OCI-LY1 (cell line): Measurements from ENCODE around the gene SURF4.

ENCODE experiments used
- H2AFZ ChIP-seq: fragments of 200-600 bp; sonication (generic), shearing (Covaris generic); 2 replicates; pipeline ENCODE4 v1.6.0; 2014; ENCODE audit warnings: antibody characterized with exemption, mild to moderate bottlenecking, low read length
- H3F3A ChIP-seq: fragments of 200-600 bp; sonication (generic), shearing (Covaris generic); 2 replicates; pipeline ENCODE4 v1.6.0; 2014; ENCODE audit warnings: mild to moderate bottlenecking, antibody characterized with exemption, low read length, moderate library complexity; ENCODE audit not compliant: insufficient read depth
- H3K27ac ChIP-seq: fragments of 200-600 bp; sonication (generic); 2 replicates; pipeline ENCODE4 v1.5.1; 2014; ENCODE audit warnings: low read length, mixed run types, mild to moderate bottlenecking, low read depth; ENCODE audit not compliant: poor library complexity, severe bottlenecking
- H3K27me3 ChIP-seq: fragments of 200-600 bp; sonication (generic); 2 replicates; pipeline ENCODE4 v1.6.0; 2014; ENCODE audit warnings: antibody characterized with exemption, mild to moderate bottlenecking, low read length, moderate library complexity; ENCODE audit not compliant: insufficient read depth
- H3K36me3 ChIP-seq: fragments of 200-600 bp; sonication (generic); 2 replicates; pipeline ENCODE4 v1.6.1; 2014; ENCODE audit warnings: mild to moderate bottlenecking, antibody characterized with exemption, low read length, moderate library complexity, mixed read lengths; ENCODE audit not compliant: insufficient read depth
- H3K4me1 ChIP-seq: fragments of 200-600 bp; sonication (generic); 2 replicates; pipeline ENCODE4 v1.5.1; 2014; ENCODE audit warnings: mild to moderate bottlenecking, low read length, moderate library complexity; ENCODE audit not compliant: insufficient read depth, severe bottlenecking
- H3K4me2 ChIP-seq: fragments of 200-600 bp; sonication (generic), shearing (Covaris generic); 2 replicates; pipeline ENCODE4 v1.6.1; 2014; ENCODE audit warnings: low read length
- H3K4me3 ChIP-seq: fragments of 200-600 bp; sonication (generic); 2 replicates; pipeline ENCODE4 v1.5.1; 2014; ENCODE audit warnings: low read length, low read depth, mild to moderate bottlenecking, mixed read lengths; ENCODE audit not compliant: poor library complexity, severe bottlenecking
- H3K79me2 ChIP-seq: fragments of 200-600 bp; shearing (Covaris generic); 2 replicates; pipeline ENCODE4 v1.6.1; 2016; ENCODE audit warnings: mixed run types, low read length, mixed read lengths; ENCODE audit not compliant: insufficient read depth
- H3K9ac ChIP-seq: fragments of 200-600 bp; sonication (generic), shearing (Covaris generic); 2 replicates; pipeline ENCODE4 v1.6.1; 2014; ENCODE audit warnings: mild to moderate bottlenecking, low read length, mixed read lengths
- H3K9me2 ChIP-seq: fragments of 200-600 bp; sonication (generic), shearing (Covaris generic); 2 replicates; pipeline ENCODE4 v1.6.1; 2014; ENCODE audit warnings: low read depth, mild to moderate bottlenecking, low read length, mixed read lengths
- H3K9me3 ChIP-seq: fragments of 200-600 bp; shearing (Covaris generic); 2 replicates; pipeline ENCODE4 v1.6.1; 2014; ENCODE audit warnings: low read length, mixed read lengths
- H4K20me1 ChIP-seq: fragments of 200-600 bp; sonication (generic), shearing (Covaris generic); 2 replicates; pipeline ENCODE4 v1.6.0; 2016; ENCODE audit warnings: mild to moderate bottlenecking, low read length; ENCODE audit not compliant: insufficient read depth
- EZH2 ChIP-seq: fragments of 200-600 bp; sonication (generic), shearing (Covaris generic); IDR thresholded peaks from 2 replicates; pipeline ENCODE4 v1.8.0; 2017; ENCODE audit warnings: borderline replicate concordance, mixed run types, mild to moderate bottlenecking, antibody characterized with exemption, low read length, moderate library complexity, mixed read lengths
- TF ChIP-seq, protein P1 (sequence below): fragments of 200-600 bp; sonication (generic), shearing (Covaris generic); IDR thresholded peaks from 2 replicates; pipeline ENCODE4 v1.5.1; 2017; ENCODE audit warnings: mild to moderate bottlenecking, antibody characterized with exemption, low read length, moderate library complexity, mixed read lengths

The SURF4 gene

DNA sequence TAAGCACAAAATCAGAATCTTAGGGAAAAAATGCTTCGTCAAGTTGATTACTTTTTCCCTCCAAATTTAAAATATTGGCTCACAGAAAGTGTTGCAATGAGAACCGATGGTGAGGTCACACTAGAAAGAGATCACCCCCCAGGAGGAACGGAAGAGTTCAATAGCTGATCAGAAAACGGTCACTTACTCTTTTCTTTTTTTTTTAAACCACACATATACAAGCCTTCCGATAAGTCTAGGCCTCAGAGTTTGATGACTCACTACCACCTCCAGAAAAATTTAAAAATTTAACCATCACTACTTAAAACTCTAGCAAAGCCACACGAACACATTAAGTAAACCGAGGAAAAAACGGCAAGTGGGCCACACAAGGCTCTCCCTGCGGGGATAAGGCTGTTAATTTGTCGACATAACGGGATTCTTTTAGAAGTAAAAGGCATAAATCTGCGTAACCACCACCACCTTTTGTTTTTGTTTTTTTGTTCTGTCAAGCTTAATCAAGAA lies 1.2 kb downstream of the SURF4 start:
- no peak overlapping the region for H2AFZ ChIP-seq
- no peaks in the 10 kb centered on the region for H3F3A ChIP-seq
- H3K4me2 ChIP-seq: peak overlapping the region; percentile 93
- H3K36me3 ChIP-seq: peaks cover 14% of the 10 kb centered on the region; the same call in 1 of the 2 replicates
- no peaks in the 10 kb centered on the region; the same call in 1 of the 2 replicates for H3K27me3 ChIP-seq
- H3K9me2 ChIP-seq: no peaks in the 10 kb centered on the region
- H3K9ac ChIP-seq: peak overlapping the region; percentile 75
- H3K9me3 ChIP-seq: no peaks in the 10 kb centered on the region
- no peaks in the 10 kb centered on the region for H4K20me1 ChIP-seq
- peaks cover 24% of the 10 kb centered on the region for H3K79me2 ChIP-seq
- H3K4me3 ChIP-seq: peak overlapping the region; percentile 73
- peaks cover 44% of the 10 kb centered on the region for H3K4me1 ChIP-seq
- peak overlapping the region; percentile 26 for H3K27ac ChIP-seq
- no peak for TF ChIP-seq EZH2
- TF ChIP-seq, protein P1, sequence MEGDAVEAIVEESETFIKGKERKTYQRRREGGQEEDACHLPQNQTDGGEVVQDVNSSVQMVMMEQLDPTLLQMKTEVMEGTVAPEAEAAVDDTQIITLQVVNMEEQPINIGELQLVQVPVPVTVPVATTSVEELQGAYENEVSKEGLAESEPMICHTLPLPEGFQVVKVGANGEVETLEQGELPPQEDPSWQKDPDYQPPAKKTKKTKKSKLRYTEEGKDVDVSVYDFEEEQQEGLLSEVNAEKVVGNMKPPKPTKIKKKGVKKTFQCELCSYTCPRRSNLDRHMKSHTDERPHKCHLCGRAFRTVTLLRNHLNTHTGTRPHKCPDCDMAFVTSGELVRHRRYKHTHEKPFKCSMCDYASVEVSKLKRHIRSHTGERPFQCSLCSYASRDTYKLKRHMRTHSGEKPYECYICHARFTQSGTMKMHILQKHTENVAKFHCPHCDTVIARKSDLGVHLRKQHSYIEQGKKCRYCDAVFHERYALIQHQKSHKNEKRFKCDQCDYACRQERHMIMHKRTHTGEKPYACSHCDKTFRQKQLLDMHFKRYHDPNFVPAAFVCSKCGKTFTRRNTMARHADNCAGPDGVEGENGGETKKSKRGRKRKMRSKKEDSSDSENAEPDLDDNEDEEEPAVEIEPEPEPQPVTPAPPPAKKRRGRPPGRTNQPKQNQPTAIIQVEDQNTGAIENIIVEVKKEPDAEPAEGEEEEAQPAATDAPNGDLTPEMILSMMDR: no peak

DNA sequence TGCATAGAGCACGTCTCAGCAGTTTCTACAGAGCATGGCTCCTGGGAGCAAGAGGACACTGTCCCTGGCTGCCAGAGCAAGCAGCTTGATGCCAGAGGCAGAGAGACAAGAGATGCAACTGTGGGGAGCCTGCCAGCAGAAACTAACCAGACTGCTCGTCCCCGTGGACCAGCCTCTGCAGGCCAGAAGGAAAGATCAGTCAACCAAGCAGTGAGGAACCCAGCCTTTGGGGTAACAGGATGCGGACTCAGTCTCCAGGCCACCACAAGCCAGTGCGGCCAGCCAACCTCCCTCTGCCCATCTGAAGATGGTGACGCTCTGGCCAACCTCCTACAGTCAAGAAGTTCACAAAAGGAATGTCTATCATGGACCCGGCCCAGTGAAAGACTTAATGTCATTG lies 3.7 kb downstream of the SURF4 start:
- peaks cover 25% of the 10 kb centered on the region; the same call in 1 of the 2 replicates for H3K36me3 ChIP-seq
- no peaks in the 10 kb centered on the region for H3K9me2 ChIP-seq
- no peaks in the 10 kb centered on the region for H3F3A ChIP-seq
- no peak for TF ChIP-seq EZH2
- TF ChIP-seq, protein P1: no peak
- no peaks in the 10 kb centered on the region; the same call in 1 of the 2 replicates for H3K27me3 ChIP-seq
- H3K4me2 ChIP-seq: peak overlapping the region; percentile 50; the same call in 1 of the 2 replicates
- H2AFZ ChIP-seq: no peak overlapping the region
- H4K20me1 ChIP-seq: no peaks in the 10 kb centered on the region
- peak overlapping the region; percentile 43; the same call in 1 of the 2 replicates for H3K9ac ChIP-seq
- H3K27ac ChIP-seq: no peak overlapping the region
- no peaks in the 10 kb centered on the region for H3K9me3 ChIP-seq
- peaks cover 44% of the 10 kb centered on the region for H3K4me1 ChIP-seq
- H3K79me2 ChIP-seq: peaks cover 28% of the 10 kb centered on the region
- peak overlapping the region; percentile 18 for H3K4me3 ChIP-seq

DNA sequence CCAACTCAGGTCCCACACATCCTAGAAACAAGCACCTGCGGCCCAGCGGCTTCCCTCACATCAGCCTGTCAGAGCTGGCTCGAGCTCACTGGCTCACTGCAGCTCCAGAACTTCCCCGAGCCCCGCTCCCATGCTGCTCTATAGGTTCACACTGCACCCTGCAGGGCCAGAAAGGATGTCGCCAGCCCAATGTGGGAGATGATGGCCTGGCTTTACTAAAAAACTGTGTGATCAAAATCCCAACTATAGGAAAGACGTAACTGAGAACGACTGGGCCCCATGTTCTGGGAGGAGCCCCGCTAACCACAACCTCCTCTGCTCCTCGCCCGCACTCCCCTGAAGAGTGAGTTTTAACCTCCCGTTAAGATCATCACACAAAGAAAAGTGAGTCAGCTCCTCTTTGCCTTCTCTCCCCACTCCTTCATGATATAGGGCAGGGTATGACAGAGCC lies 4.6 kb downstream of the SURF4 start:
- Histone ChIP-seq H3K4me1 (peaks cover 37% of the 10 kb centered on the region), H3K27me3 (no peaks in the 10 kb centered on the region), H3K27ac (peak overlapping the region; percentile 52), H3K4me3 (peak overlapping the region; percentile 18), H2AFZ (no peak overlapping the region), H3F3A (no peaks in the 10 kb centered on the region), H3K79me2 (peaks cover 28% of the 10 kb centered on the region), H3K36me3 (peaks cover 29% of the 10 kb centered on the region), H3K4me2 (peak overlapping the region; percentile 50), H3K9me3 (no peaks in the 10 kb centered on the region), H3K9me2 (no peaks in the 10 kb centered on the region), H3K9ac (peak overlapping the region; percentile 43; the same call in 1 of the 2 replicates), H4K20me1 (no peaks in the 10 kb centered on the region)
- TF ChIP-seq, protein P1: peak; percentile 23; the same call in 1 of the 2 replicates
- TF ChIP-seq EZH2: no peak
